Breast epithelium (tissue), 4 donors: ENCODE data around the gene RPS6KB2. TPM values are rescaled to one million over a fixed set of nuclear protein-coding genes. Genes with fewer than 3 reads are reported as not detected.

Experiments used
- DNase-seq, 2 donors: peaks; one replicate each; pipeline ENCODE4 v3.0.0-alpha.2; 2019; ENCODE audit warnings: low spot score in 2 of 2
- H3K27ac ChIP-seq, 2 donors: fragments of 200-600 bp; sonication (generic) in 1 of 2; one replicate each; pipeline ENCODE4 v1.5.1; 2016 to 2019; ENCODE audit warnings: mild to moderate bottlenecking in 1 of 2
- H3K27me3 ChIP-seq, 2 donors: fragments of 200-600 bp; sonication (generic) in 1 of 2; one replicate each; pipeline versions ENCODE4 v1.5.1 to v1.6.0; 2017 to 2019; ENCODE audit warnings: control low read depth in 1 of 2, mild to moderate bottlenecking in 1 of 2
- H3K36me3 ChIP-seq: fragments of 200-600 bp; one replicate; pipeline ENCODE4 v1.5.1; 2019
- H3K4me1 ChIP-seq, 2 donors: fragments of 200-600 bp; sonication (generic); one replicate each; pipeline ENCODE4 v1.5.1; 2016 to 2019; ENCODE audit warnings: control low read depth in 1 of 2
- H3K4me3 ChIP-seq, 3 donors: fragments of 200-600 bp; sonication (generic); 1 replicate in 2 of 3; 2 replicates in 1 of 3; pipeline ENCODE4 v1.5.1; 2016 to 2019; ENCODE audit warnings: mild to moderate bottlenecking in 3 of 3, moderate library complexity in 2 of 3
- H3K9me3 ChIP-seq, 2 donors: fragments of 200-600 bp; sonication (generic) in 1 of 2; one replicate each; pipeline ENCODE4 v1.5.1; 2016 to 2019; ENCODE audit warnings: control low read depth in 1 of 2
- POLR2A ChIP-seq: fragments of 450-650 bp; IDR thresholded peaks from one replicate; pipeline ENCODE4 v1.6.1; 2016; ENCODE audit warnings: antibody characterized with exemption, mild to moderate bottlenecking, moderate library complexity
- POLR2AphosphoS5 ChIP-seq, 3 donors: sonication (generic); formaldehyde crosslinking; IDR thresholded peaks; one replicate each; pipeline ENCODE4 v1.6.1; 2017; ENCODE audit warnings: antibody characterized with exemption in 3 of 3
- intact Hi-C: fragments of 100-400 bp; cut with DNase I; formaldehyde crosslinking; loops from one replicate; pipeline ENCODE4 v1.15.1; 2023; ENCODE audit warnings: low total_unique reads
- total RNA-seq, 3 donors: library from RNA; depleted of rRNA; stranded (reverse); fragments of >200 nt; gene quantifications; one replicate each; pipeline ENCODE4 v1.1.0, GENCODE V29; 2016
- TF ChIP-seq, protein P1 (sequence below), 3 donors: fragments of 450-650 bp; IDR thresholded peaks; one replicate each; pipeline ENCODE4 v1.5.1; 2016 to 2017; ENCODE audit warnings: antibody characterized with exemption in 3 of 3, mild to moderate bottlenecking in 3 of 3, moderate library complexity in 3 of 3

RPS6KB2 gene
- total RNA-seq, 3 donors from 2014 or later = 28.0 to 41.6 (median 40.1) TPM

DNA sequence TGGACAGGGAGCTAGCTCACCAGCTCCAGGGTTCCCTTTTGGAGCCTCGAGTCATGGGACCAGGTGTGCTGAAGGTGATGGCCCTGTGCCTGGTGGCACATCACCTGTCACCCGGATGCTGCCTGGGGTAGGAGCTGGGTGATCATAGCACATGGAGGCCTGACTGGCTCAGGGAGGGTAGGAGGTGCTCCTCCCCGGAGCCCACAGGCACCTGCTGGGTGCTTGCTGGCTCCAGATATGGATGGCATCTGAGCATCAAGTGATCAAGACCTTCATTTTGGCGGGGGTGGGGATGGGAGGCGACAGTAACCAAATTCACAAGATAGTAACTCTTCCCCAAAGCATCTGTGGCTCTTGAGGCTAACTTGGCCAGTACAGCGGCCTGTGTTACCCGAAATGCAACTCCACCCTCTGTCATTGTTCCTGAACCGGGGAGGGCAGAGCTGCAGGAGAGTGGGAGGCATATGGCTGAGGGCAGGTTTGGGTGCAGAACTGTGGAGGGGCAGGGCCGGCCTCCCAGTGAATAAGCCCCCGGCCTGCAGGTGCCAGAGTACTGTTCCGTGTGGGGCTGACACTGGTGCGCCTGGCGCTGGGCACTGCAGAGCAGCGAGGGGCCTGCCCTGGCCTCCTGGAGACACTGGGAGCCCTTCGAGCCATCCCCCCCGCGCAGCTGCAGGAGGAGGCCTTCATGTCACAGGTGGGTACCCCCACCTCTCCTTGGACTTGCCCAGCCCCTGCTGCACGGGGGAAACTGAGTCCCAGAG lies 19.7 kb upstream of the RPS6KB2 start:
- intact Hi-C loops = no loop called here
- Histone ChIP-seq H3K9me3 (no peaks in the 10 kb centered on the region), H3K27ac (no peak overlapping the region), H3K27me3 (peaks cover 0 to 15% of the 10 kb centered on the region in 2 donors), H3K4me3 (no peak overlapping the region), H3K4me1 (no peaks in the 10 kb centered on the region), H3K36me3 (no peaks in the 10 kb centered on the region)
- TF ChIP-seq, protein P1, sequence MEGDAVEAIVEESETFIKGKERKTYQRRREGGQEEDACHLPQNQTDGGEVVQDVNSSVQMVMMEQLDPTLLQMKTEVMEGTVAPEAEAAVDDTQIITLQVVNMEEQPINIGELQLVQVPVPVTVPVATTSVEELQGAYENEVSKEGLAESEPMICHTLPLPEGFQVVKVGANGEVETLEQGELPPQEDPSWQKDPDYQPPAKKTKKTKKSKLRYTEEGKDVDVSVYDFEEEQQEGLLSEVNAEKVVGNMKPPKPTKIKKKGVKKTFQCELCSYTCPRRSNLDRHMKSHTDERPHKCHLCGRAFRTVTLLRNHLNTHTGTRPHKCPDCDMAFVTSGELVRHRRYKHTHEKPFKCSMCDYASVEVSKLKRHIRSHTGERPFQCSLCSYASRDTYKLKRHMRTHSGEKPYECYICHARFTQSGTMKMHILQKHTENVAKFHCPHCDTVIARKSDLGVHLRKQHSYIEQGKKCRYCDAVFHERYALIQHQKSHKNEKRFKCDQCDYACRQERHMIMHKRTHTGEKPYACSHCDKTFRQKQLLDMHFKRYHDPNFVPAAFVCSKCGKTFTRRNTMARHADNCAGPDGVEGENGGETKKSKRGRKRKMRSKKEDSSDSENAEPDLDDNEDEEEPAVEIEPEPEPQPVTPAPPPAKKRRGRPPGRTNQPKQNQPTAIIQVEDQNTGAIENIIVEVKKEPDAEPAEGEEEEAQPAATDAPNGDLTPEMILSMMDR (IDR thresholded peaks at IDR 0.05) = no peak
- no peak for TF ChIP-seq POLR2A
- TF ChIP-seq POLR2AphosphoS5 (IDR thresholded peaks at IDR 0.05) = no peak
- no peak for DNase-seq

DNA sequence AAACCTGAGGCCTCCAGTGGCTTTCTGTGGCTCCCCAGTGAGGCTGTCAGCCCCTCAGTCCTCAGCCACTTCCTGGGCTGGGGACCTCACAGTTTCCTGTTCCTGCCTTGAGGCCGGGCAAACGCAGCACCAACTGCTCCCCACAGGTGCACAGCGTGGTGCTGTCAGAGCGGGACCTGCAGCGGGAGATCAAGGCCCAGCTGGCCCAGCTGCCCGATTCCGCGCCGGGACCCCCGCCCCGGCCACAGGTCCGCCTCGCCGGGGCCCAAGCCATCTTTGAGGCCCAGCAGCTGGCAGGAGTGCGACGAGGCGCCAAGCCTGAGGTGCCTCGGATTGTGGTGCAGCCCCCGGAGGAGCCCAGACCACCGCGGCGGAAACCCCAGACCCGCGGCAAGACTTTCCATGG lies 19.0 kb upstream of the RPS6KB2 start:
- no peaks in the 10 kb centered on the region for H3K9me3 ChIP-seq
- peaks cover 0 to 15% of the 10 kb centered on the region in 2 donors for H3K27me3 ChIP-seq
- H3K4me1 ChIP-seq = no peaks in the 10 kb centered on the region
- H3K27ac ChIP-seq = no peak overlapping the region
- no peak for DNase-seq
- intact Hi-C loops = no loop called here
- TF ChIP-seq POLR2AphosphoS5 (IDR thresholded peaks at IDR 0.05) (no peak), POLR2A (no peak)
- TF ChIP-seq, protein P1 (IDR thresholded peaks at IDR 0.05) = no peak
- H3K36me3 ChIP-seq = no peaks in the 10 kb centered on the region
- H3K4me3 ChIP-seq = no peak overlapping the region

DNA sequence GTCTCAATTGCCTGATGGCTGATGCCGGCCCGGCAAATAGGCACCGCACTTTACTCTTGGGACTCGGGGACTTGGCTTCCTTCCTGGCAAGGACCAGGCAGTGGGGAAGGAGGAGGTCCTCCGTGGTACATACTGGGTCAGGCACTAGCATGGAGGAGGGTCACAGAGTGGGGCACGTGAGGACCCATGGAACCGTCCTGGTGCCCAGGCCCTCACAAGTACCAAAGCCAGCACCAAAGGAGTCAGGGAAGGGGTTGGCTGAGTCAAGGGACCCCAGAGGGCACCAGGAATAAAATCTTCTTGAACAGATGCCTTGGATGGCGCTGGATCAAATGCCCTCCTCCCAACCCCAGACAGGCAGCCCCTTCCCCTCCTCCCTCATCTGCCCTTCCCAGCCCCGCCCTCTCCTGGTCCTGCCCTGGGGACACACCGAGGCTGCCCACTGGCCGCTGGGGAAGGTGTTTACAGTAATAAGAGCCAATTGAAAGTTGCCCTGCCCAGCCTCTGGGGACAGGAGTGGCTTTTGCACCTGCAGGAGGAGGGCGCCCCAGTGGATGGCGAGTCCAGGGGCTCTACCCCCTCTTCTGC lies 18.4 kb upstream of the RPS6KB2 start:
- H3K27ac ChIP-seq = no peak overlapping the region
- peaks cover 0 to 15% of the 10 kb centered on the region in 2 donors for H3K27me3 ChIP-seq
- no peak for DNase-seq
- no peaks in the 10 kb centered on the region for H3K4me1 ChIP-seq
- no peak overlapping the region for H3K4me3 ChIP-seq
- H3K36me3 ChIP-seq = no peaks in the 10 kb centered on the region
- H3K9me3 ChIP-seq = no peaks in the 10 kb centered on the region
- intact Hi-C loops = no loop called here
- TF ChIP-seq POLR2A = no peak
- no peak for TF ChIP-seq POLR2AphosphoS5 (IDR thresholded peaks at IDR 0.05)
- TF ChIP-seq, protein P1 (IDR thresholded peaks at IDR 0.05) = no peak

DNA sequence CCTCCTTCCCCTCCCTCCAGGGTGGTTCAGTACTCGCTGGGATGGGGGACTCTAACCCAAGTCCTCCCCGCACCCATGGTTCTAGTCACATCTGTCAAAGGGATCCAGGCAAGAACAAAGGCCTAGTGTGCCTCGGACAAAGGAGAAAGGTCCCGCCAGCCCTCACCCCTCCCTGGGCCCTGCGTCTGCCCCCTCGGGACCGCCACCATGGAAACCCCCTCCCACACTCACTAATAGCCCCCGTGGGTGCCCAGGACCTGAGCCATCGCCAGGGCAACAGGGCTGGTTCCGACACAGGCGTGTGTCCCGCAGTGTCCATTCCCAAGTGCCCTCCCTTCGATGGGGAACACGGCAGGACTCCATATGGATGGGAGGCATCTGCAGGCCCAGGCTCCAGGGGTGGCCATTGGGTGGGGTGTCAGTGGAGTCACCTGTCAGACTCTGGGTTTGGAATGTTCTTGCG lies 17.9 kb upstream of the RPS6KB2 start:
- H3K36me3 ChIP-seq = no peaks in the 10 kb centered on the region
- peaks cover 0 to 15% of the 10 kb centered on the region in 2 donors for H3K27me3 ChIP-seq
- intact Hi-C loops = no loop called here
- no peak overlapping the region for H3K4me3 ChIP-seq
- DNase-seq = no peak
- TF ChIP-seq POLR2A (no peak), POLR2AphosphoS5 (IDR thresholded peaks at IDR 0.05) (no peak)
- TF ChIP-seq, protein P1 (IDR thresholded peaks at IDR 0.05) = no peak
- H3K9me3 ChIP-seq = no peaks in the 10 kb centered on the region
- H3K4me1 ChIP-seq = no peaks in the 10 kb centered on the region
- H3K27ac ChIP-seq = no peak overlapping the region
